Fibroblast of lung (primary cell): ENCODE data around the gene PALB2. TPM values are rescaled to one million over a fixed set of nuclear protein-coding genes. Genes with fewer than 3 reads are reported as not detected.
A peak's percentile ranks its signal among the peaks of the same experiment; 100 is the strongest.

ENCODE experiments used
- DNase-seq, 2 donors: peaks; one replicate each; pipeline versions ENCODE4 v3.0.0 to v3.0.0-alpha.2; 2010; ENCODE audit warnings: low read depth in 2 of 2
- H2AFZ ChIP-seq: 2 replicates; pipeline ENCODE4 v1.5.1; 2012; ENCODE audit warnings: low read length, control low read depth, inconsistent platforms
- H3K27ac ChIP-seq: 2 replicates; pipeline ENCODE4 v1.5.1; 2011; ENCODE audit warnings: low read length, control low read depth; ENCODE audit not compliant: insufficient read depth
- H3K27me3 ChIP-seq: 2 replicates; pipeline ENCODE4 v1.5.1; 2011; ENCODE audit warnings: mild to moderate bottlenecking, low read length; ENCODE audit not compliant: control insufficient read depth, insufficient read depth
- H3K36me3 ChIP-seq: 2 replicates; pipeline ENCODE4 v1.5.1; 2011; ENCODE audit warnings: low read length; ENCODE audit not compliant: control insufficient read depth, insufficient read depth
- H3K4me1 ChIP-seq: 2 replicates; pipeline ENCODE4 v1.5.1; 2011; ENCODE audit warnings: low read length; ENCODE audit not compliant: control insufficient read depth, insufficient read depth; ENCODE audit errors: extremely low read depth
- H3K4me2 ChIP-seq: 2 replicates; pipeline ENCODE4 v1.5.1; 2011; ENCODE audit warnings: low read length, control low read depth; ENCODE audit not compliant: insufficient read depth; ENCODE audit errors: extremely low read depth
- H3K4me3 ChIP-seq, 4 experiments: fragments of 200-600 bp in 1 of 4; sonication (generic) in 1 of 4; replicated peaks in 1 of 4; 2 replicates each; pipeline ENCODE4 v1.5.1; 2011 to 2016; ENCODE audit warnings: low read length in 4 of 4, low read depth in 3 of 4, mild to moderate bottlenecking in 3 of 4, control low read depth in 2 of 4, inconsistent platforms in 1 of 4, mixed read lengths in 1 of 4; ENCODE audit not compliant: insufficient read depth in 1 of 4; ENCODE audit errors: control extremely low read depth in 1 of 4
- H3K79me2 ChIP-seq: 2 replicates; pipeline ENCODE4 v1.5.1; 2012; ENCODE audit warnings: mild to moderate bottlenecking, low read length, inconsistent platforms; ENCODE audit not compliant: control insufficient read depth, insufficient read depth
- H3K9ac ChIP-seq: 2 replicates; pipeline ENCODE4 v1.5.1; 2011; ENCODE audit warnings: mild to moderate bottlenecking, low read length, control low read depth; ENCODE audit not compliant: insufficient read depth
- H3K9me3 ChIP-seq: 2 replicates; pipeline ENCODE4 v1.5.1; 2012; ENCODE audit warnings: low read depth, low read length; ENCODE audit not compliant: control insufficient read depth, insufficient read depth
- H4K20me1 ChIP-seq: 2 replicates; pipeline ENCODE4 v1.5.1; 2011; ENCODE audit warnings: low read length; ENCODE audit not compliant: control insufficient read depth, insufficient read depth; ENCODE audit errors: extremely low read depth
- CTCF ChIP-seq, 2 donors: IDR thresholded peaks in 1 of 2; conservative IDR thresholded peaks in 1 of 2; 1 replicate in 1 of 2; 2 replicates in 1 of 2; pipeline ENCODE4 v1.5.1; 2011 to 2012; ENCODE audit warnings: low read length in 2 of 2, control low read depth in 1 of 2, inconsistent platforms in 1 of 2, low read depth in 1 of 2, mild to moderate bottlenecking in 1 of 2
- EZH2 ChIP-seq: IDR thresholded peaks from 2 replicates; pipeline ENCODE4 v1.5.1; 2012; ENCODE audit warnings: low read length, control low read depth, mild to moderate bottlenecking; ENCODE audit errors: missing control alignments
- polyA plus RNA-seq, 2 donors: library from polyadenylated mRNA; depleted of rRNA in 1 of 2; stranded (reverse) in 1 of 2; unstranded in 1 of 2; fragments of >200 nt; gene quantifications; 2 replicates each; pipeline ENCODE4 v1.2.1, GENCODE V29; 2011 to 2012; ENCODE audit warnings: missing spikeins in 1 of 2
- total RNA-seq: library from RNA; depleted of rRNA; stranded (reverse); fragments of >200 nt; gene quantifications from 2 replicates; pipeline ENCODE4 v1.2.1, GENCODE V29; 2014

Gene PALB2
- total and polyA plus RNA-seq, 2 donors (not counting 1 experiment from before 2014, with no cell fraction given), result 7.7 to 8.1 TPM

DNA sequence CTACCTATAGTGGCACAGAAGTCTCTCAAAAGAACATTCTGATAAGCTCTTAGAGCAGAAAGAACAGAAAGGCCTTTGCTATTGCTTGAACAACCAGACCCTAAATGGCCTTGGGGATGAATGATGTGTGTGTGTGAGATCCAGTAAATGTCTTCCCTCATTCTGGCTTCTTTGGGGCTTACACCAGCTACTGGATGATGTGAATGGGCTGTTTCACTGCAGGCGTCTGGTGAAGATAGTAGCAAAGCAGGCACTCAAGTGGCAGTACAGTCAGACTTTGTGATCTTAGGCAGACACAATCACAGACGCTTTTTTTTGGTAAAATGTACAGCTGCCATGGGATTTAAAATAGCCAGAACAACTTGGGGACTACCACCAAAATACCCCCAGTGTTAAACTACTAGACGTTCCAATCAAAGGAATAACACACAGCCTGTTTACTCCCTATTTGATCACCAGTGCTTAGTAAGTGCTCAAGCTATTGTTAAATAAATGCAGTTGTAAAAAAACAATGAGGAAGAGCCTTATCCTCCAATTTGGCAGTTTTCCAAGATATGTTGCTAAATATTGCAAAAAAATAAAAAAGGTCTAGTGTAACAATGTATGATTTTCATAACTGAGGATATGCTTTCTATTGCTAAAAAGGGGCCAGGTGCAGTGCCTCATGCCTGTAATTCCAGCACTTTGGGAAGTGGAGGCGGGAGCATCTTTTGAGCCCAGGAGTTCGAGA, 62.8 kb downstream of the PALB2 start:
- no peak overlapping the region for H3K9ac ChIP-seq
- no peaks in the 10 kb centered on the region for H3K27me3 ChIP-seq
- H3K9me3 ChIP-seq, result no peaks in the 10 kb centered on the region
- DNase-seq, result peak in 1 of 2 donors; percentile 32
- no peak for TF ChIP-seq EZH2
- no peak for TF ChIP-seq CTCF (conservative IDR thresholded peaks at IDR 0.05 in 1 of 2, IDR thresholded peaks at IDR 0.05 in 1 of 2; ENCODE audit: low read depth in 1 of 2, low read length in 2 of 2)
- H3K4me1 ChIP-seq, result no peaks in the 10 kb centered on the region
- H4K20me1 ChIP-seq, result no peaks in the 10 kb centered on the region
- no peak overlapping the region for H3K4me3 ChIP-seq
- H3K4me2 ChIP-seq, result no peak overlapping the region
- H3K36me3 ChIP-seq, result peaks cover 2% of the 10 kb centered on the region
- no peak overlapping the region for H3K27ac ChIP-seq
- no peak overlapping the region for H2AFZ ChIP-seq
- H3K79me2 ChIP-seq, result no peaks in the 10 kb centered on the region

GRCh38 chr16:23577493-23577892, 63.6 kb downstream of the PALB2 start:
- no peak overlapping the region for H3K27ac ChIP-seq
- DNase-seq, result no peak
- no peak overlapping the region for H3K4me3 ChIP-seq
- H2AFZ ChIP-seq, result no peak overlapping the region
- H3K36me3 ChIP-seq, result peaks cover 4% of the 10 kb centered on the region
- H3K27me3 ChIP-seq, result no peaks in the 10 kb centered on the region
- no peaks in the 10 kb centered on the region for H4K20me1 ChIP-seq
- no peak overlapping the region for H3K9ac ChIP-seq
- H3K4me2 ChIP-seq, result no peak overlapping the region
- TF ChIP-seq EZH2 (no peak), CTCF (conservative IDR thresholded peaks at IDR 0.05 in 1 of 2, IDR thresholded peaks at IDR 0.05 in 1 of 2; ENCODE audit: low read depth in 1 of 2, low read length in 2 of 2) (no peak)
- no peaks in the 10 kb centered on the region for H3K4me1 ChIP-seq
- H3K79me2 ChIP-seq, result no peaks in the 10 kb centered on the region
- no peaks in the 10 kb centered on the region for H3K9me3 ChIP-seq

GRCh38 chr16:23575834-23576233, 65.3 kb downstream of the PALB2 start:
- no peaks in the 10 kb centered on the region for H3K4me1 ChIP-seq
- DNase-seq, result no peak
- no peak overlapping the region for H3K27ac ChIP-seq
- no peak overlapping the region for H3K4me3 ChIP-seq
- H3K9ac ChIP-seq, result no peak overlapping the region
- H2AFZ ChIP-seq, result no peak overlapping the region
- no peaks in the 10 kb centered on the region for H3K79me2 ChIP-seq
- no peaks in the 10 kb centered on the region for H3K27me3 ChIP-seq
- H3K36me3 ChIP-seq, result peaks cover 4% of the 10 kb centered on the region
- H3K4me2 ChIP-seq, result no peak overlapping the region
- H4K20me1 ChIP-seq, result no peaks in the 10 kb centered on the region
- no peaks in the 10 kb centered on the region for H3K9me3 ChIP-seq
- TF ChIP-seq CTCF (conservative IDR thresholded peaks at IDR 0.05 in 1 of 2, IDR thresholded peaks at IDR 0.05 in 1 of 2; ENCODE audit: low read depth in 1 of 2, low read length in 2 of 2), result no peak
- no peak for TF ChIP-seq EZH2
